Measurements from ENCODE around the gene KIAA1328.

DNA sequence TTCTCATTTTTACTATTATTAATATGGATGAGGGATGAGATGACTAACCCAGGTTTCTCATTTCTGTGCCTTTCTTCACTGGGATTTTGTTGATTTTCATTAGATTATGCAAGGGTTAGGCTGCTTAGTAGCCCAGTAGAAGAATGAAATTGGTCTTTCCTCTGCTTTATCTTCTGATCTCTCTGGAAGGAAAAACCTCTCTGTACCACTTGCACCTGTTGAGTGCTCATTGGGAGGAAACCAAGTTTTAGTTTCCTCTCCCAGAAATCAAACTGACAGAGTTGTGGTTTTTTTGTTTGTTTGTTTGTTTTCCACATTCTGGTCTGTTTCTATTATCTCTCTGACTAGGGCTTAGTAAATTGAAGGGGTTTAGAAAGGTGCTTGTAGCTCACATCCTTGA lies 60.8 kb downstream of the KIAA1328 start:
- TF ChIP-seq, protein P1, sequence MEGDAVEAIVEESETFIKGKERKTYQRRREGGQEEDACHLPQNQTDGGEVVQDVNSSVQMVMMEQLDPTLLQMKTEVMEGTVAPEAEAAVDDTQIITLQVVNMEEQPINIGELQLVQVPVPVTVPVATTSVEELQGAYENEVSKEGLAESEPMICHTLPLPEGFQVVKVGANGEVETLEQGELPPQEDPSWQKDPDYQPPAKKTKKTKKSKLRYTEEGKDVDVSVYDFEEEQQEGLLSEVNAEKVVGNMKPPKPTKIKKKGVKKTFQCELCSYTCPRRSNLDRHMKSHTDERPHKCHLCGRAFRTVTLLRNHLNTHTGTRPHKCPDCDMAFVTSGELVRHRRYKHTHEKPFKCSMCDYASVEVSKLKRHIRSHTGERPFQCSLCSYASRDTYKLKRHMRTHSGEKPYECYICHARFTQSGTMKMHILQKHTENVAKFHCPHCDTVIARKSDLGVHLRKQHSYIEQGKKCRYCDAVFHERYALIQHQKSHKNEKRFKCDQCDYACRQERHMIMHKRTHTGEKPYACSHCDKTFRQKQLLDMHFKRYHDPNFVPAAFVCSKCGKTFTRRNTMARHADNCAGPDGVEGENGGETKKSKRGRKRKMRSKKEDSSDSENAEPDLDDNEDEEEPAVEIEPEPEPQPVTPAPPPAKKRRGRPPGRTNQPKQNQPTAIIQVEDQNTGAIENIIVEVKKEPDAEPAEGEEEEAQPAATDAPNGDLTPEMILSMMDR (IDR thresholded peaks at IDR 0.05) = no peak
- no peak for TF ChIP-seq POLR2A (IDR thresholded peaks at IDR 0.05)

All from esophagus squamous epithelium (tissue), 4 donors.